DLD1 (cell line): ENCODE data around the gene KLRG1.

Source experiments
- in situ Hi-C: cut with HindIII; loops from 2 replicates; pipeline ENCODE4 v1.10.0; 2017; ENCODE audit warnings: low sequenced_read_pairs

KLRG1 gene

DNA sequence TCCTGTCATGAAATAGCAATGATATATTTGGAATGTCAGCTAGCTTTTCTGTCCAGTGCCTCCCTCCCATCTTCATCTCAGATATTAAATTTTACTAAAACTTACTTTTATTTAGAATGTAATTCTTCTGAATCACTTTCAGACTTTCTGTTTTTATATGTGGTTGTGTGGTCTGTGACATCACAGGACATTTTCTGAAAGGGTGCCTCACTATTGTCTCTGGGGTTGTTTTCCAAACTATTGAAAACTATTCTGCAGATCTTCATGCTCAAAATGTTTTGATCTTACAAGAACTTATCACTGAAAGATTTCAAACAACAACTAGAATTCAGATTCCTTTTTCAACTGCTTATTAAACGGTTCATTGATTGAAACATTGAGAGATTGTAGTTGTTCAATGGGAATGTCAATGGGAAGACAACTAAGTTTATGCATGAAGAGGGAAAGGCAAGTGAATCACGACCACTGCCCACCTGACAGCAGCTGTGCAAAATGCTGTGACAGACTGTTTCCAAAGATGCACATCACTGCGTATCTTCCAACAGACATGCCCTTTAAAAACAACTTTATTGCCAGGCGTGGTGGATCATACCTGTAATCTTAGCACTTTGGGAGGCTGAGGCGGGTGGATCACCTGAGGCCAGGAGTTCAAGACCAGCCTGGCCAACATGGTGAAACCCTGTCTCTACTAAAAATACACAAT is 51.3 kb downstream of the KLRG1 start:
- in situ Hi-C loops: no loop called here

DNA sequence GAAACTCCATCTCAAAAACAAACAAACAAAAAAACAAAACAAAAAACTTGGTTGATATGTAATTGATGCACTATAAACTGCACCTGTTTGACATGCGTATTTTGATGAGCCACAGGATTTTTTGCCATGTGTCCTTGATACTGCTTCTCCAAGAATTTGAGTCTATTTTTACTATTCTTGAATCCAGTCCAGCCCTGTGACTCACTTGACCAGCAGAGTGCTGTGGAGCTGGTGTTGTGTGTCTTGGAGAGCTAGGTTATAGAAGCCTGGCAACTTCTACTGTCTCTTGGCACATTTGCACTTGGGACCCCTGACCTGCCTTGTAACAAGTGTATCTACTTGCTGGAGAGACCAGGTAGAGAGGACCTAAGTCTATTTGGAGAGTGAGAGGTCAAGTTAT is 52.0 kb downstream of the KLRG1 start:
- in situ Hi-C loops: no loop called here

DNA sequence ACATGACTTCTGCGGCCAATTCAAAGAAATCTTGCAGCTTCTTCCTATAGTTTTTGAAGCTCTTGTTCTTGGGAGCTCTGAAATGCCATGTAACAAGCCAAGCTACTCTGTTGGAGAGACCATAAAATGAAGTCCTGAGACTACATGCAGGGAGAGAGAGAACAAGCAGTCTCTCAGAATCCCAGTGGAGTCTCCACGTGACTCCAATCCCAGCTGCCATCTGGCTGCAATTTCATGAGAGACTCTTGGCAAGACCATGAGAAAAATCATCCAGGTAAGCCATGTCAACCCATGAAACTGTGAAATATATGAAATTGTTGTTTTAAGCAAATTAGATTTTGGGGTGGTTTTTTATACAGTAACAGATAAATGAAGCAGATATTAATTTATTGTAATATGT is 54.4 kb downstream of the KLRG1 start:
- in situ Hi-C loops: no loop called here

DNA sequence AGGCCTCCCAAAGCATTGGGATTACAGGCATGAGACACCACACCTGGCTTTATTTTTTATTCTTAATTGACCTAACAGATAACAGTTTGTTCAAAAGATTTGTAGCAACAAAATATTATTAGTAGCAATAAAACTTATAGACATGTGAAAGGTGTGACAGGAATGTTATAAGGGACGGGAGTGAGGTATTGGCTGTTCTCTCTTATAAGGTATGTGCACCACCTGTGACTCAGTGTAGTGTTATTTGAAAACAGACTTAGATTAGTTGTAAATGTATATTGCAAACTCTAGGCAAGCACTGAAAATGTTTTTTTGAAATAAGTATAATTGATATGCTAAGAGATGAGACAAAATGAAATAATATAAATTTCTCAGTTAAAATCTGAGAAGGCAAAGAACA is 57.8 kb downstream of the KLRG1 start:
- in situ Hi-C loops: no loop called here

DNA sequence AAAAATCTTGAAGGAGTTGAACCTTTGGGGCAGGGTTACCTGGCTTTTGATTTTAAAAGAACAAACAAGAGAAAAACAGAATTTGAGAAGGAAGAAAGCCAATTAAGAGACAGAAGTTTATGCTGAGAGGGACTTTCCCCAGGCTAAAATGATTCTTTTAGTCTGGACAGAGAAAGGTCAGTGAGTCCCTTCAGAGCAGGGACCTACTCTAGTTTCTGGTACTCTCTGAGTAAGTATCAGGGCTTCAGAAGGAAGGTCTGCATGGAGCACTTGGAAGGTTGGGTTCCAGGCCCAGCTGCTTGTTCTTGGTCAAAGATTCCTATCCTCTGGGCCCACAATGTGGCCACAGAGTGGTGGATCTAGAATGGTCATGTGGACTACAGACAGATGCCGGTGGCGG is 59.6 kb downstream of the KLRG1 start:
- in situ Hi-C loops: no loop called here

- in situ Hi-C loops: no loop called here
Measured at GRCh38 chr12:9049520-9050133, 60.3 kb downstream of the KLRG1 start.

GRCh38 chr12:9050521-9051157 is 61.3 kb downstream of the KLRG1 start:
- in situ Hi-C loops: no loop called here

DNA sequence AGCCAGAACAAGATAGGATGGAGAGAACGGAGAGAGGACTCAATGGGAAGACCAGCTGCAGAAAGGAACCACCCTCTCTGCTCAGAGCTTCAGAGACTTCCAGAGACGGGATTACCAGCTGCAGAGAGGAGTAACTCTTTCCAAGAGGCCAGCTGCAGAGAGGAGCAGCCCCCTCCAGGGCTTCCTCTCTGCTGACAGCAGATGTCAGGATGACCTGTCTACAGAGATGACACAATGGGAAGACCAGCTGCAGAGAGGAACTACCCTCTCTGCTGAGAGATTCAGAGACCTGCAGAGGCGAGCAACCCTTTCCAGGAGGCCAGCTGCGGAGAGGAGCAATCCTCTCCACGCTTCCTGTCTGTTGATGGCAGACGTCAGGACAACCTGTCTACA is 61.8 kb downstream of the KLRG1 start:
- in situ Hi-C loops: no loop called here

DNA sequence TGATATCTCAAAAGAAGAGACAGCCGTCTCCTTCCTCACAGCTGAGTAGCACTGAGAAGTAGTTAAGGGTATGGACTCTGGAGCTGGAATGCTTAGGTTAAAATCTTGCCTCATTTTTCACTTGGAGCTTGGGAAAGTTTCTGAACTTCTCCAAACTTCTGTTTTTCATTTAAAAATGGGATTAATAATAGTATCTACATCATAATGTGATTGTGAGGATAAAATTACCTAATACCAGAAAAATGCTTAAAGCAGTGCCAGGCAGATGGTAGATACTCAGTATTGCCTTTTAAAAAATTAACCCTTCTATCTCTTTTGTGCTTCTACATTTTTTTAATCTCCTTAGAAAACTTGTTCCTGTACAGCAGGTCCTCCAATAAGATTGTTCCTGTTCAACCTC is 63.3 kb downstream of the KLRG1 start:
- in situ Hi-C loops: no loop called here
